GM12891 (cell line): ENCODE results near the gene SLC10A7.

ENCODE experiments used
- PAX5 ChIP-seq: IDR thresholded peaks from 2 replicates; pipeline ENCODE4 v1.6.1; 2011; ENCODE audit warnings: low read length, moderate library complexity, mild to moderate bottlenecking; ENCODE audit not compliant: insufficient read depth, severe bottlenecking
- POLR2A ChIP-seq: IDR thresholded peaks from 2 replicates; pipeline ENCODE4 v1.6.1; 2011; ENCODE audit warnings: low read depth, low read length, control low read depth
- POLR2AphosphoS5 ChIP-seq: IDR thresholded peaks from 2 replicates; pipeline ENCODE4 v1.6.1; 2011; ENCODE audit warnings: low read depth, low read length, control low read depth
- TAF1 ChIP-seq: IDR thresholded peaks from 2 replicates; pipeline ENCODE4 v1.6.1; 2011; ENCODE audit warnings: low read depth, low read length, control low read depth

- no peak for TF ChIP-seq POLR2AphosphoS5
- TF ChIP-seq POLR2A: no peak
- no peak for TF ChIP-seq PAX5
- no peak for TF ChIP-seq TAF1
Observed at GRCh38 chr4:146442801-146443200, 78.9 kb downstream of the SLC10A7 start.
